Stimulated activated CD4-positive, alpha-beta T cell treated with anti-CD3 and anti-CD28 coated beads, Interleukin-4, amount 100 ng/mL, for 4 hours (primary cell): ENCODE results near the gene WDR88.
"Not testable (repeated sequence)": the region's sequence is repeated elsewhere in the genome, so short reads cannot be mapped to it uniquely, and the experiment has no call there.

Experiments
- DNase-seq, 2 experiments: peaks; one replicate each; pipeline ENCODE4 v3.0.0-alpha.2; 2020

WDR88 gene

GRCh38 chr19:33171916-33172359, 40.0 kb downstream of the WDR88 start:
- no peak for DNase-seq

DNA sequence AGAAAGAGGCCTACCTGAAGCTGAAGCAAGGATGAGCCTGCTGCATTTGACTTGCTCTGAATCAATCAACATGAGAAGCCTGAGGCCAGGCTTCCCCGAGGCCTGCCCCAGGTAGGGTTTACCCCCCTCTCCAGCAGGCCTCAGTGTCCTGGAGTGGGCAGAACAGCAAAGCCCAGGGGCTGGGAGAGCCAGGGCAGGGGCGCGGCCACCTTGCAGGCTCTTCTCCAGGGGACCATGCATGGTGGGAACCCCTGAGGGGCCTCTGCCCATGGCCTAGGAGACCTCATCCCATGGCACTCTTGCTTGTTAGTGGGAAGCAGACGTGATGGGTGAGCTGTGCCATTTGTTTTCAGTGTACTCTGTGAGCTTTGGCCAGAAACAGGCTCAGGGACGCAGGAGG, 42.3 kb downstream of the WDR88 start:
- no peak for DNase-seq

DNA sequence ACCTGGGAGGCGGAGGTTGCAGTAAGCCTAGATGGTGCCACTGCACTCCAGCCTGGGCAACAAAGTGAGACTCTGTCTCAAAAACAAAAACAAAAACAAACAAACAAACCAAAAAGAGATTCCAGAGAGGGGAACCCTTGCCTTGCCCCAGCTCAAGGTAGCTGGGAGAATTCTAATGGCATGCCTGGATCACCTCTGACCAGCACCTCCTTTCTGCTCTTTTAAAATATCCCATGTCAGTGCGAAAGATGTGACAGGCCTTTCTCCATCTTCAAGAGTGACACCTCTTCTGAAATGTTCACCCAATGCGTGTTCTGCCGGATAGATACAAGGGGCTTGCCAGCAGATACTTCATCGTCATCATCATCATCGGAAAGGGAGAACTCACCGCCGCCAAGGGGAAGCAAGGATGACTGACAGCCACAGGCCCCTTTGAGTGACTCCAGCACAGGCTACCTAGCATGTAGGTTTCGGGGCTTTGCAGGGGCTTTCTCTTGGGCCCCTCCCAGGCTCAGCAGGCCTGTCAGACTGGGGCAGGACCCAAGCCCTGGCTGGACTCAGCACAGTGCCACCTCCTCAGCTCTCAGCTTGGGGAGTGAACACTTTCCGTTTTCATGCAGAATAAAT, 43.4 kb downstream of the WDR88 start:
- DNase-seq = no peak

GRCh38 chr19:33175886-33176669, 44.2 kb downstream of the WDR88 start:
- no peak for DNase-seq

- DNase-seq = peak; percentile 98
Measured at GRCh38 chr19:33176670-33177416, 44.9 kb downstream of the WDR88 start.

- no peak for DNase-seq
Measured at GRCh38 chr19:33177417-33177979, 45.6 kb downstream of the WDR88 start.

- no peak for DNase-seq
Measured at GRCh38 chr19:33186431-33187182, 54.7 kb downstream of the WDR88 start.

GRCh38 chr19:33187183-33187540, 55.2 kb downstream of the WDR88 start:
- no peak for DNase-seq

DNA sequence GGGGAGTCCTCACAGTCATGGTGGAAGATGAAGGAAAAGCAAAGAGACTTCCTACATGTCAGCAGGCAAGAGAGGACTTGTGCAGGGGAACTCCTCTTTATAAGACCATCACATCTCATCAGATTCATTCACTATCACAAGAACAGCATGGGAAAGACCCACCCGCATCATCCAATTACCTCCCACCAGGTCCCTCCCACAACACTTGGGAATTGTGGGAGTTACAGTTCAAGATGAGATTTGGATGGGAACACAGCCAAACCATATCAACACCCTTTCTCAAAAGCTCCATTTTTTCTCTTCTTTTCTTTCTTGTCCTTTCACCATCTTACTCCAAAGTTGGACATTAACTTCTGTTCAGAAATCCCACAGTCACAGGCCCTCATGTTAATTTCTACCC, 57.5 kb downstream of the WDR88 start:
- no peak for DNase-seq

GRCh38 chr19:33191092-33191491, 59.2 kb downstream of the WDR88 start:
- DNase-seq = not testable (repeated sequence)

DNA sequence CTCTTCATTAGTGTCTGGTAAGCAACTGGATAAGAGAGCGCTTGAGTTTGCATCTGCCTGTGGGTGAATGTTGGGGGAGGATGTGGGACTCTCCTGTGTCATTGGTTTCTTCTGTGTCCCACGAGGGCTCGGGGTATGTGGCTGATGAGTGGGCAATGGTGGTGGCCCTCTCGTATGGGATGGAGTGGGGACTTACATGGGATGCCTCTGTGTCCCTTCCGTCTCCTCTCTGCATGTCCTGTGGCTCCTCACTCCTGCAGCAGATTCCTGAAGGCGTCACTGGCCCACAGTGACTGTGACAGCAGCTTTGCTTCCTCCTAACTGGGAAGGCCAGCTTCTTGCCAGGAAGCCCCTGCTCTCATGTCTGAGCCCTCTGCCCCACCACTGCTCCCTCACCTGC, 59.6 kb downstream of the WDR88 start:
- no peak for DNase-seq

GRCh38 chr19:33192010-33192409, 60.1 kb downstream of the WDR88 start:
- DNase-seq = no peak

- DNase-seq = no peak
Measured at GRCh38 chr19:33193269-33193864, 61.5 kb downstream of the WDR88 start.

- no peak for DNase-seq
Measured at GRCh38 chr19:33193865-33194362, 62.0 kb downstream of the WDR88 start, which contains the start of gene LRP3. Gene LRP3, plus strand, starts transcription at chr19:33194330. Its CDS starts 456 bp downstream, at chr19:33194786.

- no peak for DNase-seq
Measured at GRCh38 chr19:33194532-33194885, 62.6 kb downstream of the WDR88 start.

GRCh38 chr19:33194886-33195644, 63.2 kb downstream of the WDR88 start:
- no peak for DNase-seq

- no peak for DNase-seq
Measured at GRCh38 chr19:33195645-33196347, 63.9 kb downstream of the WDR88 start.

DNA sequence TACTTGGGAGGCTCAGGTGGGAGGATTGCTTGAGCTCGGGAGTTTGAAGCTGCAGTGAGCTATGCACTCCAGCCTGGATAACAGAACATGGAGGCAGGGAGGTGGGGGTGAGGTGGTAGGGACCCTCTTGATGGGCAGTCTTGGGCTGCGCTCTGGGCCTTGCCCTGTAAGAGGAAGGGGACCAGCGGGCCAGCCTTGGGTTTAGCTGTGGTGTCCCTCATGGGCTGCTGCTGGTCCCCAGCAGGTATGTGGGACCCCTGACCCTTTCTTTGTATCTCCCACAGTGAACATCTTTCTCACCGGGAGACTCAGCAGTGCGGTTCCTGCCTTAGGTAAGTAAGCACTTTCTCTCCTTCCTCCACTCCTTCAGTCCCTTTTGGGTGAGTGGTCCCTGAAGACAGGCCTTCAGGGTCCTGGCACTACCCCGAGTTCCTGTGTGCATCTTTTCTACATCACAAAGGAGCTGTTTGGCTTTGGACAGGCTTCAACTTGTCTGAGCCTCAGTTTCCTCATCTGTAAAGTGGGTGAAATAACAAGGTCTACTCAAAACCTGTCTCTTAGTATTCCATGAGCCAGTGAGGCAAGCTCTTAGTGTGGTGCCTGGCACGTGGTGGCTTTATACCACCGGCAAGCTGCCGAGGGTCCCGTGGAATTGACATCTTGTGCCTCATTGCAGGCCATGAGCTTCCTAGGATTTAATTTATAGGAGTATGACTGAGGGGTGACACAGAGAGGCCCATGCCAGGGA, 64.7 kb downstream of the WDR88 start:
- no peak for DNase-seq

GRCh38 chr19:33197591-33198000, 65.7 kb downstream of the WDR88 start:
- DNase-seq = no peak

DNA sequence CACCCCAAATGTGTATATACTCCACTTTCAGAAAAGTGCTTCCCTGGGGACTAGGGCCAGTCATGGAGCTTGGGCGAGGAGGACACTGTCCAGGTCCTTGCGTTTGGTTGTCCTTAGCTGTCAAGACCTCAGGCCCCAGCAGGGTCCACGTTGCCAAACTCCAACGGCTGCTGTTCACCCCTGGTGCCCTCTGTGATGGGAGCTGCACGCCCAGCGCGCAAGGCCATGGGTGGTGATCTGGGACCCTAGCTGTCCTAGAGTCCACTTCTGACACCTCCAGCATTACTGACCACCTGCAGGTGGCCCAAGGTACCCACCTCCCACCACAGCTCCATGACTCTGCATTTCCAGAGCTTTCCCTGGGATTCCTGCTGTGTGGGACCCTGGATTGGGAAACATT, 66.3 kb downstream of the WDR88 start:
- DNase-seq = no peak
